Activated CD8-positive, alpha-beta memory T cell treated with anti-CD3 and anti-CD28 coated beads for 48 hours (primary cell): ENCODE results near the gene LRRC9.

Experiments used
- DNase-seq, 3 experiments: peaks; one replicate each; pipeline ENCODE4 v3.0.0-alpha.2; 2020; ENCODE audit warnings: low read depth in 2 of 3, low spot score in 2 of 3

LRRC9 gene

GRCh38 chr14:60106339-60106738, 186.4 kb downstream of the LRRC9 start:
- no peak for DNase-seq

GRCh38 chr14:60107477-60107876, 187.5 kb downstream of the LRRC9 start:
- no peak for DNase-seq

- DNase-seq = no peak
Observed at GRCh38 chr14:60111732-60112131, 191.8 kb downstream of the LRRC9 start.
